DOHH2 (cell line): ENCODE results near the gene TTC13.

Experiments
- H3F3A ChIP-seq: fragments of 200-600 bp; sonication (generic), shearing (Covaris generic); 2 replicates; pipeline ENCODE4 v1.6.0; 2016; ENCODE audit warnings: antibody characterized with exemption, mild to moderate bottlenecking; ENCODE audit not compliant: control insufficient read depth, insufficient read depth
- H3K27ac ChIP-seq: fragments of 200-600 bp; sonication (generic); 2 replicates; pipeline ENCODE4 v1.5.1; 2014; ENCODE audit warnings: low read depth, mild to moderate bottlenecking, low read length, moderate library complexity
- H3K27me3 ChIP-seq: fragments of 200-600 bp; sonication (generic); 2 replicates; pipeline ENCODE4 v1.6.1; 2014; ENCODE audit warnings: mild to moderate bottlenecking, low read length, mixed read lengths; ENCODE audit not compliant: control insufficient read depth
- H3K36me3 ChIP-seq: fragments of 200-600 bp; sonication (generic); 2 replicates; pipeline ENCODE4 v1.6.1; 2014; ENCODE audit warnings: mild to moderate bottlenecking, low read length, moderate library complexity, mixed read lengths; ENCODE audit not compliant: control insufficient read depth
- H3K4me1 ChIP-seq: fragments of 200-600 bp; sonication (generic); 2 replicates; pipeline ENCODE4 v1.6.1; 2014; ENCODE audit warnings: mild to moderate bottlenecking, low read length, mixed read lengths; ENCODE audit not compliant: control insufficient read depth
- H3K4me2 ChIP-seq: fragments of 200-600 bp; sonication (generic); 2 replicates; pipeline ENCODE4 v1.6.0; 2014; ENCODE audit warnings: mild to moderate bottlenecking, low read length, moderate library complexity
- H3K4me3 ChIP-seq: fragments of 200-600 bp; sonication (generic); 2 replicates; pipeline ENCODE4 v1.5.1; 2014; ENCODE audit warnings: mild to moderate bottlenecking, low read length, mixed read lengths
- H3K79me2 ChIP-seq: fragments of 200-600 bp; sonication (generic); 2 replicates; pipeline ENCODE4 v1.6.1; 2014; ENCODE audit warnings: mild to moderate bottlenecking, low read length, mixed read lengths; ENCODE audit not compliant: control insufficient read depth
- H3K9me2 ChIP-seq: fragments of 200-600 bp; sonication (generic); replicated peaks from 2 replicates; pipeline ENCODE4 v1.6.1; 2014; ENCODE audit warnings: mild to moderate bottlenecking, low read length, mixed read lengths; ENCODE audit not compliant: control insufficient read depth
- H3K9me3 ChIP-seq: fragments of 200-600 bp; sonication (generic); 2 replicates; pipeline ENCODE4 v1.6.1; 2014; ENCODE audit warnings: antibody characterized with exemption, low read length, mixed read lengths; ENCODE audit not compliant: control insufficient read depth, insufficient read depth
- H4K20me1 ChIP-seq: fragments of 200-600 bp; sonication (generic); 2 replicates; pipeline ENCODE4 v1.6.0; 2014; ENCODE audit warnings: low read depth, mild to moderate bottlenecking, antibody characterized with exemption, low read length, moderate library complexity; ENCODE audit not compliant: control insufficient read depth, insufficient read depth
- CTCF ChIP-seq: fragments of 200-600 bp; sonication (generic); IDR thresholded peaks from one replicate; pipeline ENCODE4 v1.5.1; 2014; ENCODE audit warnings: antibody characterized with exemption, mild to moderate bottlenecking, low read depth, low read length; ENCODE audit not compliant: poor library complexity, severe bottlenecking
- EZH2phosphoT487 ChIP-seq: fragments of 200-600 bp; sonication (generic); IDR thresholded peaks from 2 replicates; pipeline ENCODE4 v1.6.1; 2017; ENCODE audit warnings: borderline replicate concordance, mild to moderate bottlenecking, antibody characterized with exemption, low read length, moderate library complexity, mixed read lengths

Gene TTC13

GRCh38 chr1:230866171-230867070 is 112.2 kb downstream of the TTC13 start:
- Histone ChIP-seq H3K4me3 (no peak overlapping the region), H3K27me3 (peaks cover 45% of the 10 kb centered on the region), H3K4me1 (peaks cover 19% of the 10 kb centered on the region), H3K79me2 (no peaks in the 10 kb centered on the region), H3K36me3 (no peaks in the 10 kb centered on the region), H3K9me3 (no peaks in the 10 kb centered on the region), H3K27ac (no peak overlapping the region), H3K9me2 (no peaks in the 10 kb centered on the region), H3K4me2 (no peak overlapping the region), H4K20me1 (no peaks in the 10 kb centered on the region), H3F3A (no peaks in the 10 kb centered on the region)
- no peak for TF ChIP-seq EZH2phosphoT487
- no peak for TF ChIP-seq CTCF

GRCh38 chr1:230865062-230865817 is 113.4 kb downstream of the TTC13 start:
- H3K4me2 ChIP-seq = no peak overlapping the region

GRCh38 chr1:230864441-230864840 is 114.2 kb downstream of the TTC13 start:
- Histone ChIP-seq H3K4me2 (no peak overlapping the region), H3K9me3 (no peaks in the 10 kb centered on the region), H3K27ac (no peak overlapping the region), H3K27me3 (peaks cover 28% of the 10 kb centered on the region), H3K79me2 (no peaks in the 10 kb centered on the region), H4K20me1 (no peaks in the 10 kb centered on the region), H3K9me2 (no peaks in the 10 kb centered on the region), H3K36me3 (no peaks in the 10 kb centered on the region), H3K4me1 (peaks cover 19% of the 10 kb centered on the region), H3K4me3 (no peak overlapping the region), H3F3A (no peaks in the 10 kb centered on the region)
- no peak for TF ChIP-seq EZH2phosphoT487

More at GRCh38 chr1:230865062-230865817, 113.4 kb downstream of the TTC13 start:
- H3K4me3 ChIP-seq = no peak overlapping the region
- TF ChIP-seq EZH2phosphoT487 (no peak), CTCF (no peak)
- H3K9me3 ChIP-seq = no peaks in the 10 kb centered on the region
- peaks cover 19% of the 10 kb centered on the region for H3K4me1 ChIP-seq
- H3K79me2 ChIP-seq = no peaks in the 10 kb centered on the region
- no peaks in the 10 kb centered on the region for H3K9me2 ChIP-seq
- no peaks in the 10 kb centered on the region for H3F3A ChIP-seq
- no peak overlapping the region for H3K27ac ChIP-seq
- H4K20me1 ChIP-seq = no peaks in the 10 kb centered on the region
- H3K36me3 ChIP-seq = no peaks in the 10 kb centered on the region
- peaks cover 35% of the 10 kb centered on the region for H3K27me3 ChIP-seq
